Suprapubic skin (tissue), 4 donors: ENCODE measurements around the gene RPRD1B. TPM values are rescaled to one million over a fixed set of nuclear protein-coding genes. Genes with fewer than 3 reads are reported as not detected.

Experiments
- DNase-seq, 2 donors: peaks; one replicate each; pipeline ENCODE4 v3.0.0-alpha.2; 2019; ENCODE audit warnings: low spot score in 2 of 2
- H3K27ac ChIP-seq: fragments of 200-600 bp; sonication (generic); one replicate; pipeline ENCODE4 v1.5.1; 2019
- H3K27me3 ChIP-seq: fragments of 200-600 bp; sonication (generic); one replicate; pipeline ENCODE4 v1.5.1; 2019
- H3K36me3 ChIP-seq: fragments of 200-600 bp; sonication (generic); one replicate; pipeline ENCODE4 v1.5.1; 2019
- H3K4me1 ChIP-seq: fragments of 200-600 bp; sonication (generic); one replicate; pipeline ENCODE4 v1.5.1; 2019
- H3K4me3 ChIP-seq: fragments of 200-600 bp; sonication (generic); one replicate; pipeline ENCODE4 v1.5.1; 2019; ENCODE audit warnings: mild to moderate bottlenecking
- H3K9me3 ChIP-seq: fragments of 200-600 bp; sonication (generic); one replicate; pipeline ENCODE4 v1.5.1; 2019
- EP300 ChIP-seq: sonication (generic); formaldehyde crosslinking; IDR thresholded peaks from one replicate; pipeline ENCODE4 v1.6.1; 2017; ENCODE audit warnings: antibody characterized with exemption
- POLR2A ChIP-seq, 2 donors: fragments of 450-650 bp; IDR thresholded peaks; one replicate each; pipeline ENCODE4 v1.6.1; 2017; ENCODE audit warnings: antibody characterized with exemption in 2 of 2, mild to moderate bottlenecking in 2 of 2, moderate library complexity in 2 of 2
- POLR2AphosphoS5 ChIP-seq, 3 donors: sonication (generic); formaldehyde crosslinking; IDR thresholded peaks; one replicate each; pipeline ENCODE4 v1.6.1; 2017; ENCODE audit warnings: antibody characterized with exemption in 3 of 3
- WGBS: methylation state at CpG from one replicate; pipeline ENCODE4 v1.1.5; 2018; 5-methylcytosine and 5-hydroxymethylcytosine counted together
- total RNA-seq, 4 donors: library from RNA; depleted of rRNA; stranded (reverse); fragments of >200 nt; gene quantifications; one replicate each; pipeline ENCODE4 v1.1.0, GENCODE V29; 2016
- TF ChIP-seq, protein P1 (sequence below), 2 donors: fragments of 200-600 bp in 1 of 2; fragments of 450-650 bp in 1 of 2; sonication (generic) in 1 of 2; IDR thresholded peaks; one replicate each; pipeline ENCODE4 v1.5.1; 2016 to 2019; ENCODE audit warnings: antibody characterized with exemption in 2 of 2, mild to moderate bottlenecking in 1 of 2, moderate library complexity in 1 of 2

The RPRD1B gene, protein sequence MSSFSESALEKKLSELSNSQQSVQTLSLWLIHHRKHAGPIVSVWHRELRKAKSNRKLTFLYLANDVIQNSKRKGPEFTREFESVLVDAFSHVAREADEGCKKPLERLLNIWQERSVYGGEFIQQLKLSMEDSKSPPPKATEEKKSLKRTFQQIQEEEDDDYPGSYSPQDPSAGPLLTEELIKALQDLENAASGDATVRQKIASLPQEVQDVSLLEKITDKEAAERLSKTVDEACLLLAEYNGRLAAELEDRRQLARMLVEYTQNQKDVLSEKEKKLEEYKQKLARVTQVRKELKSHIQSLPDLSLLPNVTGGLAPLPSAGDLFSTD
- 10 to 100 TPM; 24.7 to 45.6 (median 27.7) TPM for total RNA-seq

- Histone ChIP-seq H3K4me1 (peaks cover 50% of the 10 kb centered on the region), H3K27me3 (no peaks in the 10 kb centered on the region), H3K4me3 (peak within 1 kb of the TSS; percentile 73), H3K9me3 (no peaks in the 10 kb centered on the region), H3K36me3 (no peaks in the 10 kb centered on the region), H3K27ac (peak within 1 kb of the TSS; percentile 90)
- peak; percentile 92 to 94 for DNase-seq
- under 1% methylated on average over 42 of the region's 69 CpGs for WGBS
- TF ChIP-seq POLR2A (IDR thresholded peaks at IDR 0.05) (peak in 1 of 2 donors; percentile 61), POLR2AphosphoS5 (IDR thresholded peaks at IDR 0.05) (peak; percentile 2 to 87 (median 83))
- TF ChIP-seq, protein P1, sequence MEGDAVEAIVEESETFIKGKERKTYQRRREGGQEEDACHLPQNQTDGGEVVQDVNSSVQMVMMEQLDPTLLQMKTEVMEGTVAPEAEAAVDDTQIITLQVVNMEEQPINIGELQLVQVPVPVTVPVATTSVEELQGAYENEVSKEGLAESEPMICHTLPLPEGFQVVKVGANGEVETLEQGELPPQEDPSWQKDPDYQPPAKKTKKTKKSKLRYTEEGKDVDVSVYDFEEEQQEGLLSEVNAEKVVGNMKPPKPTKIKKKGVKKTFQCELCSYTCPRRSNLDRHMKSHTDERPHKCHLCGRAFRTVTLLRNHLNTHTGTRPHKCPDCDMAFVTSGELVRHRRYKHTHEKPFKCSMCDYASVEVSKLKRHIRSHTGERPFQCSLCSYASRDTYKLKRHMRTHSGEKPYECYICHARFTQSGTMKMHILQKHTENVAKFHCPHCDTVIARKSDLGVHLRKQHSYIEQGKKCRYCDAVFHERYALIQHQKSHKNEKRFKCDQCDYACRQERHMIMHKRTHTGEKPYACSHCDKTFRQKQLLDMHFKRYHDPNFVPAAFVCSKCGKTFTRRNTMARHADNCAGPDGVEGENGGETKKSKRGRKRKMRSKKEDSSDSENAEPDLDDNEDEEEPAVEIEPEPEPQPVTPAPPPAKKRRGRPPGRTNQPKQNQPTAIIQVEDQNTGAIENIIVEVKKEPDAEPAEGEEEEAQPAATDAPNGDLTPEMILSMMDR (IDR thresholded peaks at IDR 0.05), result no peak
These were observed at the start of gene RPRD1B, which contains the start of gene TTI1 for GRCh38 chr20:38033330-38034107. RPRD1B (plus strand) TSS chr20:38033746; CDS start chr20:38033948, 202 bp downstream. TTI1 (minus strand) TSS chr20:38033456; CDS start chr20:38013816, 19,640 bp downstream.

DNA sequence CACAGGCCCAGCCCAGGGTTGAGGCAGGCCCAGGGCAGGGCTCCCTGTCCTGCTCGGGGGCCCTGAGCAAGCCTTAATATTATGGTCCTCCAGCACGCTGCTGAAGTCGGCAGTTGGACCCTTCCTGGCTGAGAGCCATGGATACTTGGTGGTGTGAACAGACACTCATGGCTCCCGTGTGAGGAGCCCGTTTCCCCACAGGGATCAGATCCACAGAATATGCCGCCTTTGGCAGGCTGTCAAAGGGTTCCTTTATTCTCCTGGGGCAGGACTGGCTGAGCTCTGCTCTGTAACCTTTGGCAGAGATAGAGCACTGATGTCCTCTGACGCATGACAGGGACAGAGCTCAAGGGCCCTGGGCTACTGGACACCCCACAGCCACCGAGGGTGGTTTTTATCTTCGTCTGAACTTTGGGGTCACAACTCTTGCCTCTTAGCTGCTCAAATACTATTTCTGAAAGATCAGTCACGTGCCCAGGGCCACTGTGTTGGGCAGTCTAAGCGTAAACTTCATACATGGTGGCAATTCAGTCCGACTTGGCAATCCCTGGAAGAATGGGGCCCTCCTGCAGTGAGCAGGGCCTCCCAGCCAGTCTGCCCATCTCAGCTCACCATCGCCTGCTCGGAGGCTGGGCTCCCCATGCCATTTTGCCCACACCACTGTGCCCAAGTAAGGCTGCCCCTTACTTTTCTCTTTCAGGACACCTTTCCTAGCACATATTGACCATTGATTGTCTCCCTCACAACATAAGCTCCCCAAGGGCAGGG lies 49.3 kb upstream of the RPRD1B start:
- Histone ChIP-seq H3K27me3 (no peaks in the 10 kb centered on the region), H3K27ac (no peak overlapping the region), H3K4me1 (peaks cover 25% of the 10 kb centered on the region), H3K36me3 (peaks cover 20% of the 10 kb centered on the region), H3K4me3 (no peak overlapping the region), H3K9me3 (no peaks in the 10 kb centered on the region)
- TF ChIP-seq EP300, result no peak
- TF ChIP-seq, protein P1 (IDR thresholded peaks at IDR 0.05), result no peak
- no peak for TF ChIP-seq POLR2A (IDR thresholded peaks at IDR 0.05)
- no peak for TF ChIP-seq POLR2AphosphoS5 (IDR thresholded peaks at IDR 0.05)
- DNase-seq, result no peak
- 81% methylated on average over 8 of the region's 14 CpGs for WGBS

DNA sequence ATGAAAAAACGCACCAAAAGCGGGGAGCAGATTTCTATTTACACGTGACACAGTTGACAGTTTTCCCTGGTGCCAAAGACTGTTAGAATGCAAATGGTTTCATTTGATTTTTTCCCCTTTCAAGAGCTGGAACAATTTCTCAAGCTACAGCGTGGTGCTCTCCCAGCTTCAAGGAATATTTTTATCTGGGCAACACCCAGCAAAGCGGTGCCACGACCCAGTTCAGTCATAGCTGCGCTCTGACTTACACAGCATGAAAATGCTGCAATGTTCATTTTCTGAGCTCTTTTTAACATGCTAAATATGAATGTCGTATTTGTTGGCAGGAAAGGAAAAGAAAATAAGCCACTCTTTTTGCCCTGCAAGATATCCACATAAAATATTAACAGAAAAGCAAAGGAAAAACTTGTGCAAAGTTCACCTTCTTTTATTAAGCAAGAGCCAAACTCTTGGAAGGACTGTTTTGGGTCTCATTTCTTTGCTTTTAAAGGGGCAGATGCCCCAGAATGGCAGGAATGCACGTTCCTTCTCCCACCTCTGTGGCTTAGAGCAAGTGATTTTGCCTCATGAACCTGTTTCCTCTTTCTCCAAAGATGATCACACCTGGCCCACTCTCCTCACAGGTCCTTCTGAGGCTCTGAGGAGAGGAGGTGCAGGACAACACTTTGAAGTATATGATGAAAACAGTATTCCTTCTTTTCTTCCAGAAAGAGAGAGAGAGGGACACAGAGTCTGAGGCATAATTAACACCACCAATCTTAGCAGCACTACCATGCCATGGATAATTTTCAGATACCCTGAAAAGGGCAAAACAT lies 47.3 kb upstream of the RPRD1B start:
- TF ChIP-seq POLR2A (IDR thresholded peaks at IDR 0.05), result no peak
- TF ChIP-seq POLR2AphosphoS5 (IDR thresholded peaks at IDR 0.05), result no peak
- no peak for TF ChIP-seq EP300
- TF ChIP-seq, protein P1 (IDR thresholded peaks at IDR 0.05), result no peak
- no peak for DNase-seq
- no peak overlapping the region for H3K4me3 ChIP-seq
- peaks cover 16% of the 10 kb centered on the region for H3K36me3 ChIP-seq
- WGBS, result 33% methylated on average over 9 of the region's 9 CpGs
- H3K27me3 ChIP-seq, result no peaks in the 10 kb centered on the region
- peaks cover 25% of the 10 kb centered on the region for H3K4me1 ChIP-seq
- H3K27ac ChIP-seq, result no peak overlapping the region
- no peaks in the 10 kb centered on the region for H3K9me3 ChIP-seq

GRCh38 chr20:37986873-37987601 lies 46.5 kb upstream of the RPRD1B start:
- H3K36me3 ChIP-seq, result peaks cover 15% of the 10 kb centered on the region
- no peaks in the 10 kb centered on the region for H3K9me3 ChIP-seq
- peak in 1 of 2 donors; percentile 74 for DNase-seq
- 47% methylated on average over 9 of the region's 9 CpGs for WGBS
- no peaks in the 10 kb centered on the region for H3K27me3 ChIP-seq
- no peak overlapping the region for H3K4me3 ChIP-seq
- H3K27ac ChIP-seq, result no peak overlapping the region
- H3K4me1 ChIP-seq, result peaks cover 25% of the 10 kb centered on the region
- TF ChIP-seq EP300, result no peak
- no peak for TF ChIP-seq POLR2A (IDR thresholded peaks at IDR 0.05)
- no peak for TF ChIP-seq POLR2AphosphoS5 (IDR thresholded peaks at IDR 0.05)
- TF ChIP-seq, protein P1 (IDR thresholded peaks at IDR 0.05), result no peak
